ENCODE results near the gene CX3CL1.
A peak's percentile ranks its signal among the peaks of the same experiment; 100 is the strongest.

CX3CL1 gene

GRCh38 chr16:57405097-57405496 is 32.8 kb downstream of the CX3CL1 start:
- DNase-seq (ENCODE audit: low read depth), result no peak

GRCh38 chr16:57406881-57407280 is 34.6 kb downstream of the CX3CL1 start:
- no peak for DNase-seq (ENCODE audit: low read depth)

GRCh38 chr16:57407521-57408353 is 35.4 kb downstream of the CX3CL1 start:
- no peak for DNase-seq (ENCODE audit: low read depth)

GRCh38 chr16:57409065-57409464 is 36.8 kb downstream of the CX3CL1 start:
- no peak for DNase-seq (ENCODE audit: low read depth)

GRCh38 chr16:57409870-57410587 is 37.7 kb downstream of the CX3CL1 start:
- DNase-seq (ENCODE audit: low read depth), result no peak

GRCh38 chr16:57411362-57411976 is 39.2 kb downstream of the CX3CL1 start:
- DNase-seq (ENCODE audit: low read depth), result no peak

GRCh38 chr16:57412584-57412983 is 40.3 kb downstream of the CX3CL1 start:
- DNase-seq (ENCODE audit: low read depth), result no peak

GRCh38 chr16:57413301-57413730 is 41.0 kb downstream of the CX3CL1 start:
- DNase-seq (ENCODE audit: low read depth), result no peak

GRCh38 chr16:57413733-57414132 is 41.4 kb downstream of the CX3CL1 start:
- DNase-seq (ENCODE audit: low read depth), result no peak

- DNase-seq (ENCODE audit: low read depth), result no peak
These were observed 43.8 kb downstream of the CX3CL1 start for GRCh38 chr16:57416084-57416483.

GRCh38 chr16:57419506-57419905 is 47.2 kb downstream of the CX3CL1 start:
- DNase-seq (ENCODE audit: low read depth), result no peak

- peak; percentile 24 for DNase-seq (ENCODE audit: low read depth)
These were observed 50.0 kb downstream of the CX3CL1 start for GRCh38 chr16:57422026-57422944.

- DNase-seq (ENCODE audit: low read depth), result no peak
These were observed 50.9 kb downstream of the CX3CL1 start for GRCh38 chr16:57423152-57423551.

- DNase-seq (ENCODE audit: low read depth), result no peak
These were observed 52.3 kb downstream of the CX3CL1 start for GRCh38 chr16:57424583-57424982.

GRCh38 chr16:57426356-57426755 is 54.1 kb downstream of the CX3CL1 start:
- no peak for DNase-seq (ENCODE audit: low read depth)

- DNase-seq (ENCODE audit: low read depth), result no peak
These were observed 55.0 kb downstream of the CX3CL1 start for GRCh38 chr16:57427307-57427706.

- DNase-seq (ENCODE audit: low read depth), result no peak
These were observed 55.5 kb downstream of the CX3CL1 start for GRCh38 chr16:57427824-57428223.

GRCh38 chr16:57430955-57431354 is 58.7 kb downstream of the CX3CL1 start:
- no peak for DNase-seq (ENCODE audit: low read depth)

- DNase-seq (ENCODE audit: low read depth), result no peak
These were observed 60.2 kb downstream of the CX3CL1 start for GRCh38 chr16:57432505-57432904.

- DNase-seq (ENCODE audit: low read depth), result no peak
These were observed 60.7 kb downstream of the CX3CL1 start for GRCh38 chr16:57432989-57433388.

GRCh38 chr16:57434003-57434402 is 61.7 kb downstream of the CX3CL1 start:
- no peak for DNase-seq (ENCODE audit: low read depth)

Data from HS-27A (cell line).